Gastroesophageal sphincter (tissue), 4 donors: Measurements from ENCODE around the gene CYB561. TPM values are rescaled to one million over a fixed set of nuclear protein-coding genes. Genes with fewer than 3 reads are reported as not detected.
A peak's percentile ranks its signal among the peaks of the same experiment; 100 is the strongest.

Experiments used
- ATAC-seq: fragments of 150-250 bp; one replicate; pipeline ENCODE4 v1.9.1; 2016; ENCODE audit warnings: mild to moderate bottlenecking, moderate library complexity
- H3K27ac ChIP-seq, 4 donors: fragments of 200-600 bp; sonication (generic) in 3 of 4; 1 replicate in 3 of 4; 2 replicates in 1 of 4; pipeline ENCODE4 v1.5.1; 2016 to 2019
- H3K27me3 ChIP-seq: fragments of 200-600 bp; sonication (generic); one replicate; pipeline ENCODE4 v1.5.1; 2019
- H3K36me3 ChIP-seq, 2 donors: fragments of 200-600 bp; sonication (generic); one replicate each; pipeline ENCODE4 v1.5.1; 2019; ENCODE audit warnings: control low read depth in 1 of 2
- H3K4me1 ChIP-seq, 3 donors: fragments of 200-600 bp; sonication (generic); 1 replicate in 2 of 3; 2 replicates in 1 of 3; pipeline ENCODE4 v1.5.1; 2016 to 2019; ENCODE audit warnings: control low read depth in 2 of 3
- H3K4me3 ChIP-seq, 2 donors: fragments of 200-600 bp; sonication (generic); one replicate each; pipeline ENCODE4 v1.5.1; 2019; ENCODE audit warnings: mild to moderate bottlenecking in 1 of 2, moderate library complexity in 1 of 2
- H3K9me3 ChIP-seq, 3 donors: fragments of 200-600 bp; sonication (generic); one replicate each; pipeline ENCODE4 v1.5.1; 2017 to 2019; ENCODE audit warnings: control low read depth in 2 of 3
- EP300 ChIP-seq: sonication (generic); formaldehyde crosslinking; IDR thresholded peaks from one replicate; pipeline ENCODE4 v1.6.1; 2017; ENCODE audit warnings: antibody characterized with exemption, mild to moderate bottlenecking
- POLR2A ChIP-seq, 2 donors: fragments of 450-650 bp; IDR thresholded peaks; one replicate each; pipeline ENCODE4 v1.6.1; 2017; ENCODE audit warnings: antibody characterized with exemption in 2 of 2, mild to moderate bottlenecking in 2 of 2, moderate library complexity in 1 of 2
- POLR2AphosphoS5 ChIP-seq: sonication (generic); formaldehyde crosslinking; IDR thresholded peaks from one replicate; pipeline ENCODE4 v1.6.1; 2017; ENCODE audit warnings: antibody characterized with exemption
- WGBS, 2 donors: methylation state at CpG; one replicate each; pipeline ENCODE4 v1.1.5; 2018; ENCODE audit warnings: low coverage in 1 of 2; 5-methylcytosine and 5-hydroxymethylcytosine counted together
- total RNA-seq, 4 donors: library from RNA; depleted of rRNA; stranded (reverse); fragments of >200 nt; gene quantifications; one replicate each; pipeline ENCODE4 v1.1.0, GENCODE V29; 2016
- TF ChIP-seq, protein P1 (sequence below), 4 experiments: fragments of 200-600 bp in 2 of 4; fragments of 450-650 bp in 2 of 4; sonication (generic) in 1 of 4; IDR thresholded peaks; one replicate each; pipeline ENCODE4 v1.5.1; 2017 to 2019; ENCODE audit warnings: antibody characterized with exemption in 4 of 4, mild to moderate bottlenecking in 2 of 4, moderate library complexity in 2 of 4

The CYB561 gene
- total RNA-seq, 4 donors from 2014 or later, result 7.9 to 17.7 (median 15.0) TPM

DNA sequence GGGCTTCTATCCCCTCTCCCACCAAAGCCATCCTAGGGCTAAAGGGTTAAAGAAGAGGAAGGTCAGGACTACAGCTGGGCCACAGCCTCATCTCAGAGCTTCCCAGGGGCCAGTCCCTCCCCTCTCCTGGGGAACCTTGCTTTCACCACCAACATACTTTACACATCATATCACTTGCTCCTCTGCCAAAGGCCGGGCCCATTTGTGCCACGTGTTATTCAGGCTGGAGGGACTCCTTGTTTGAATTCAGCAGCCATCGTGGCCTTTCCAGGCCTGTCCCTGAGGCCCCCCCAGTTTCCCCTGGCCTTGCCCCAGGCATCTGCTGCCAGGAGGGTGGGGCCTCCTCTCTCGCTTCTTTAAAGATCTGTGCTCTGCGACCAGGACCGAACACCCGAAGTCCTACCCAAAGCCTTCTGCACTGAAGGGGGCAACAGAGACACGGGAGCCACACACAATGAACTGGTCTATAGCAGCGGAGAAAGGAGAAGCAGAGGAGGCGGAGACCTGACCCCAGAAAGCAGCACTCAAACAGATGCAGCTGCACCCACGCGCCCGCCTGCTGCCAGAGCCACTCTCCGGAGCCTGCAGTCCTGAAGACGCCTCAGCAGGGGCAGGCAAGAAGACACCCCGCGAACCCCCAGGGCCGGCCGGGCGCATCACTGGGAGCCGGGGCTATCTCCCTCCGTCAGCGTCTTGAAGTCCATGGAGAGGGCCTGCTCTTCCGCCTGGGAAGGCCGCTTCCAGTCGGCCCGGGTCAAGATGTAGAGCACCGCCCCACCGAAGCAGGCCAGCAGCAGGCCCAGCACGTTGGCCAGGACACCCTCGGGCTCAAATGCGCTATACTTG is 12.1 kb downstream of the CYB561 start:
- ATAC-seq, result peak; percentile 88
- TF ChIP-seq POLR2AphosphoS5, result peak; percentile 64
- TF ChIP-seq, protein P1, sequence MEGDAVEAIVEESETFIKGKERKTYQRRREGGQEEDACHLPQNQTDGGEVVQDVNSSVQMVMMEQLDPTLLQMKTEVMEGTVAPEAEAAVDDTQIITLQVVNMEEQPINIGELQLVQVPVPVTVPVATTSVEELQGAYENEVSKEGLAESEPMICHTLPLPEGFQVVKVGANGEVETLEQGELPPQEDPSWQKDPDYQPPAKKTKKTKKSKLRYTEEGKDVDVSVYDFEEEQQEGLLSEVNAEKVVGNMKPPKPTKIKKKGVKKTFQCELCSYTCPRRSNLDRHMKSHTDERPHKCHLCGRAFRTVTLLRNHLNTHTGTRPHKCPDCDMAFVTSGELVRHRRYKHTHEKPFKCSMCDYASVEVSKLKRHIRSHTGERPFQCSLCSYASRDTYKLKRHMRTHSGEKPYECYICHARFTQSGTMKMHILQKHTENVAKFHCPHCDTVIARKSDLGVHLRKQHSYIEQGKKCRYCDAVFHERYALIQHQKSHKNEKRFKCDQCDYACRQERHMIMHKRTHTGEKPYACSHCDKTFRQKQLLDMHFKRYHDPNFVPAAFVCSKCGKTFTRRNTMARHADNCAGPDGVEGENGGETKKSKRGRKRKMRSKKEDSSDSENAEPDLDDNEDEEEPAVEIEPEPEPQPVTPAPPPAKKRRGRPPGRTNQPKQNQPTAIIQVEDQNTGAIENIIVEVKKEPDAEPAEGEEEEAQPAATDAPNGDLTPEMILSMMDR (IDR thresholded peaks at IDR 0.05), result no peak

DNA sequence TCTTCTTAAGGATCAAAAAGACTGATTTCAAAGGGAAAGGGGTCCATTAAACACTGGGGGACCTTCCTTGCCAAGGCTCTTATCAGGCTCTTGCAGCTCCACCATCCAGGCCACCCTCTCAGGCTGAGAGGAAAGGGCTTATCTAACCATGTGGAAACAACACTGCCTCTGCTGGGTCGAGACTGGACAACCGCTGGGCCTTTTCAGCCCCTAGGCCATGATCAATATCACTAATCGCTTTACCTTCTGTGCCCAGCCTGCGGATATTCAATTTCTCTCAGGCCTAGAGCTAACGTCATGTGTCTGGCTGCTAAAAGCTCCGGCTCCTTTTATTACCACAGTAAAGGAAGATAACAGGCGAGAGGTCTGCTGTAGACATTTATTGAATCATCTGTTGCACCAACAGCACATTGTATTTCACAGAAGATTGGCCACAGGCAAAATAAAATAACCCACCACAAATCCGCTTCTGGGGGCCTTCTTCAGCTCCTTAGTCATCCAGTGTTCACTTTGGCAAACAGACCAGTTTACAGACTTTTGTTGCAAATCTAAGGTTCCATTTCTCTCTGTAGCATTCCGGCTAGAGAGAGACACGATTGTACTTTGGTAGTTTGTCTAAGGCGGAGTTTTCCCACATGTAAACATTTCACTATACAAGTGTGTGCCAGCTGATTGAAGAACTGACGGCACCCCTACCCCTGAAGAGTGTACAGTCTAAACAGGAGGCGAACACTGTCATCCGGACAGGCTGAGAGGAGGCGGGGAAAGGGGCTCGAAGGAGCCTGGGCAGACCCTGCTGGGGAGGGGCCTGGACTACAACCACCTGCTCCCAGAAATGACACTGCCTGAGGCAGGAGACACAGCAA is 13.9 kb downstream of the CYB561 start:
- no peaks in the 10 kb centered on the region for H3K9me3 ChIP-seq
- no peak for TF ChIP-seq POLR2A (IDR thresholded peaks at IDR 0.05)
- TF ChIP-seq, protein P1 (IDR thresholded peaks at IDR 0.05), result no peak
- TF ChIP-seq POLR2AphosphoS5, result no peak
- no peak for TF ChIP-seq EP300
- H3K27ac ChIP-seq, result peak overlapping the region in 3 of 4 donors; percentile 37 to 79 (median 67)
- peaks cover 0 to 43% (median 34%) of the 10 kb centered on the region in 3 donors for H3K4me1 ChIP-seq
- 64 to 76% methylated on average over 5 to 9 of the region's 16 CpGs for WGBS, 2 donors
- no peak for ATAC-seq
- no peaks in the 10 kb centered on the region for H3K36me3 ChIP-seq
- no peaks in the 10 kb centered on the region for H3K27me3 ChIP-seq
- H3K4me3 ChIP-seq, result no peak overlapping the region

More for the DNA sequence above, 12.1 kb downstream of the CYB561 start:
- no peaks in the 10 kb centered on the region for H3K9me3 ChIP-seq
- no peaks in the 10 kb centered on the region for H3K36me3 ChIP-seq
- H3K4me1 ChIP-seq, result peaks cover 0 to 57% (median 39%) of the 10 kb centered on the region in 3 donors
- WGBS, 2 donors, result 33 to 74% methylated on average over 3 to 7 of the region's 32 CpGs
- H3K4me3 ChIP-seq, result no peak overlapping the region
- H3K27ac ChIP-seq, result peak overlapping the region in 3 of 4 donors; percentile 67 to 79 (median 77)
- peaks cover 5% of the 10 kb centered on the region for H3K27me3 ChIP-seq

DNA sequence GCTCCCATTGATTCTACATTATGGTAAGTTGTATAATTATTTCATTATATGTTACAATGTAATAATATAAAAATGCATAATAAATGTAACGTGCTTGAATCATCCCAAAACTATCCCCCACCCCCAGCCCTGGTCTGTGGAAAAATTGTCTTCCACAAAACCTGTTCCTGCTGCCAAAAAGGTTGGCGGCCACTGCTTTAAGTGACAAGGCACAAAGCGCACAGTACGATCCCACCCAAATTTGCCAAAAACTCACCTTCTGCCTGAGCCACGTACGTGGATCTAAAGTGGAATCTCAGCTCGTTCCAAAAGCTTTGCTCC is 14.5 kb downstream of the CYB561 start:
- Histone ChIP-seq H3K4me3 (no peak overlapping the region), H3K27me3 (no peaks in the 10 kb centered on the region), H3K27ac (no peak overlapping the region), H3K36me3 (no peaks in the 10 kb centered on the region), H3K9me3 (no peaks in the 10 kb centered on the region), H3K4me1 (peaks cover 0 to 41% (median 34%) of the 10 kb centered on the region in 3 donors)
- 75 to 85% methylated on average over 3 to 7 of the region's 7 CpGs for WGBS, 2 donors
- TF ChIP-seq, protein P1 (IDR thresholded peaks at IDR 0.05), result no peak
- no peak for TF ChIP-seq POLR2AphosphoS5
- ATAC-seq, result no peak

DNA sequence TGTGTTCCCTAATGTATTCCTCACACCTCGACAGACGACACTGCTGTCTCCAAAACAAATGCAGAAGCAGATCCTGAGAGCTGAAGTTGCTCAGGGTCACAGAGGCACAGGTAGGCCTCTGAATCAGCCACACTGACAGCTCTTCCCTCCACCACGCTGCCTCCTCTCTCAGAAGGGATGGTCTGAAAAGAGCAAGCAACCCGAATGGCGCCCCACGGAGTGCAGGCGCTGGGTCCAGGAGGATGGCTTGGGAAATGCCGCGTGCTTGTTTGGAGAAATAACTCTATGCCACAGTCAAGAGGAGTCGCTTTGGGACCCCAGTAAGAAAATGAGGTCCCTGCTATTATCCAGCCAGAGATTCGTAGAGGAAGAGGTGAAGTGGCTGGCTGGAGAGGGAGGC is 15.9 kb downstream of the CYB561 start:
- Histone ChIP-seq H3K4me1 (peaks cover 0 to 35% (median 25%) of the 10 kb centered on the region in 3 donors), H3K36me3 (no peaks in the 10 kb centered on the region), H3K27ac (no peak overlapping the region), H3K27me3 (no peaks in the 10 kb centered on the region), H3K4me3 (no peak overlapping the region), H3K9me3 (no peaks in the 10 kb centered on the region)
- no peak for TF ChIP-seq POLR2A (IDR thresholded peaks at IDR 0.05)
- TF ChIP-seq, protein P1 (IDR thresholded peaks at IDR 0.05), result no peak
- no peak for ATAC-seq
- WGBS, 2 donors, result 84 to 90% methylated on average over 2 to 8 of the region's 11 CpGs
